HepG2 (cell line): ENCODE results near the gene MEF2A.

Experiments used
- EZH2 ChIP-seq: conservative IDR thresholded peaks from 2 replicates; pipeline ENCODE4 v1.6.1; 2012; ENCODE audit warnings: mild to moderate bottlenecking, low read depth, low read length, moderate library complexity
- HNRNPL ChIP-seq: fragments of 200-400 bp; formaldehyde crosslinking; IDR thresholded peaks from 2 replicates; pipeline ENCODE4 v1.6.1; 2017; ENCODE audit warnings: mild to moderate bottlenecking, low read depth, low read length
- HOXD1 ChIP-seq: sonication (generic); formaldehyde crosslinking; IDR thresholded peaks from 2 replicates; pipeline ENCODE4 v1.5.0; 2020; ENCODE audit warnings: missing genetic modification reagents
- IKZF1 ChIP-seq: fragments of 450-650 bp; IDR thresholded peaks from 2 replicates; pipeline ENCODE4 v1.7.1; 2016
- MXI1 ChIP-seq: IDR thresholded peaks from 3 replicates; pipeline ENCODE4 v1.6.1; 2012; ENCODE audit warnings: low read depth, low read length, inconsistent platforms, borderline replicate concordance
- NFIB ChIP-seq: sonication (generic); formaldehyde crosslinking; IDR thresholded peaks from 2 replicates; pipeline ENCODE4 v1.9.0; 2021; ENCODE audit warnings: missing genetic modification reagents, mild to moderate bottlenecking, borderline replicate concordance
- RNF2 ChIP-seq: fragments of 450-650 bp; conservative IDR thresholded peaks from 2 replicates; pipeline ENCODE4 v1.6.1; 2016; ENCODE audit warnings: low read depth
- SKIL ChIP-seq: sonication (generic); formaldehyde crosslinking; IDR thresholded peaks from 2 replicates; pipeline ENCODE4 v1.8.0; 2022; ENCODE audit warnings: missing genetic modification reagents, mild to moderate bottlenecking, moderate library complexity, borderline replicate concordance
- SP1 ChIP-seq, 2 experiments: fragments of 450-650 bp in 1 of 2; sonication (generic) in 1 of 2; formaldehyde crosslinking in 1 of 2; IDR thresholded peaks; 2 replicates each; pipeline versions ENCODE4 v1.4.0 to v1.6.1; 2016 to 2020; ENCODE audit warnings: missing genetic modification reagents in 1 of 2
- TFDP1 ChIP-seq: IDR thresholded peaks from 2 replicates; pipeline ENCODE4 v1.6.1; 2016; ENCODE audit warnings: missing compliant biosample characterization, missing genetic modification reagents, borderline replicate concordance
- ZNF331 ChIP-seq: sonication (generic); formaldehyde crosslinking; IDR thresholded peaks from 2 replicates; pipeline ENCODE4 v1.4.0; 2020; ENCODE audit warnings: missing genetic modification reagents
- ZNF333 ChIP-seq: sonication (generic); formaldehyde crosslinking; IDR thresholded peaks from 2 replicates; pipeline ENCODE4 v1.4.0; 2020; ENCODE audit warnings: mild to moderate bottlenecking, missing genetic modification reagents, borderline replicate concordance
- ZSCAN29 ChIP-seq: sonication (generic); formaldehyde crosslinking; conservative IDR thresholded peaks from 2 replicates; pipeline ENCODE4 v1.4.0; 2020; ENCODE audit warnings: mild to moderate bottlenecking, missing genetic modification reagents
- TF ChIP-seq, protein P1 (sequence below): sonication (generic); formaldehyde crosslinking; IDR thresholded peaks from 2 replicates; pipeline ENCODE4 v1.5.0; 2020; ENCODE audit warnings: mild to moderate bottlenecking, missing genetic modification reagents, moderate library complexity

- no peak for TF ChIP-seq TFDP1 (CRISPR knock-in tag)
- no peak for TF ChIP-seq ZSCAN29 (CRISPR knock-in tag)
- TF ChIP-seq MXI1, result no peak
- TF ChIP-seq NFIB (CRISPR knock-in tag), result no peak
- no peak for TF ChIP-seq RNF2
- no peak for TF ChIP-seq HOXD1 (CRISPR knock-in tag)
- TF ChIP-seq, protein P1, sequence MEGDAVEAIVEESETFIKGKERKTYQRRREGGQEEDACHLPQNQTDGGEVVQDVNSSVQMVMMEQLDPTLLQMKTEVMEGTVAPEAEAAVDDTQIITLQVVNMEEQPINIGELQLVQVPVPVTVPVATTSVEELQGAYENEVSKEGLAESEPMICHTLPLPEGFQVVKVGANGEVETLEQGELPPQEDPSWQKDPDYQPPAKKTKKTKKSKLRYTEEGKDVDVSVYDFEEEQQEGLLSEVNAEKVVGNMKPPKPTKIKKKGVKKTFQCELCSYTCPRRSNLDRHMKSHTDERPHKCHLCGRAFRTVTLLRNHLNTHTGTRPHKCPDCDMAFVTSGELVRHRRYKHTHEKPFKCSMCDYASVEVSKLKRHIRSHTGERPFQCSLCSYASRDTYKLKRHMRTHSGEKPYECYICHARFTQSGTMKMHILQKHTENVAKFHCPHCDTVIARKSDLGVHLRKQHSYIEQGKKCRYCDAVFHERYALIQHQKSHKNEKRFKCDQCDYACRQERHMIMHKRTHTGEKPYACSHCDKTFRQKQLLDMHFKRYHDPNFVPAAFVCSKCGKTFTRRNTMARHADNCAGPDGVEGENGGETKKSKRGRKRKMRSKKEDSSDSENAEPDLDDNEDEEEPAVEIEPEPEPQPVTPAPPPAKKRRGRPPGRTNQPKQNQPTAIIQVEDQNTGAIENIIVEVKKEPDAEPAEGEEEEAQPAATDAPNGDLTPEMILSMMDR (CRISPR knock-in tag), result no peak
- no peak for TF ChIP-seq SP1 (IDR thresholded peaks at IDR 0.05)
- no peak for TF ChIP-seq SP1 (CRISPR knock-in tag; IDR thresholded peaks at IDR 0.05)
- no peak for TF ChIP-seq IKZF1
- no peak for TF ChIP-seq HNRNPL
- TF ChIP-seq EZH2, result no peak
- no peak for TF ChIP-seq ZNF333 (CRISPR knock-in tag)
- no peak for TF ChIP-seq ZNF331 (CRISPR knock-in tag)
- no peak for TF ChIP-seq SKIL
These were observed 7.7 kb upstream of the MEF2A start for GRCh38 chr15:99558084-99558483.
